ENCODE measurements around the gene RALGAPA2. TPM values are rescaled to one million over a fixed set of nuclear protein-coding genes. Genes with fewer than 3 reads are reported as not detected.

Gene RALGAPA2
- total RNA-seq: 10 to 100 TPM; 29.4 to 78.2 (median 43.2) TPM

DNA sequence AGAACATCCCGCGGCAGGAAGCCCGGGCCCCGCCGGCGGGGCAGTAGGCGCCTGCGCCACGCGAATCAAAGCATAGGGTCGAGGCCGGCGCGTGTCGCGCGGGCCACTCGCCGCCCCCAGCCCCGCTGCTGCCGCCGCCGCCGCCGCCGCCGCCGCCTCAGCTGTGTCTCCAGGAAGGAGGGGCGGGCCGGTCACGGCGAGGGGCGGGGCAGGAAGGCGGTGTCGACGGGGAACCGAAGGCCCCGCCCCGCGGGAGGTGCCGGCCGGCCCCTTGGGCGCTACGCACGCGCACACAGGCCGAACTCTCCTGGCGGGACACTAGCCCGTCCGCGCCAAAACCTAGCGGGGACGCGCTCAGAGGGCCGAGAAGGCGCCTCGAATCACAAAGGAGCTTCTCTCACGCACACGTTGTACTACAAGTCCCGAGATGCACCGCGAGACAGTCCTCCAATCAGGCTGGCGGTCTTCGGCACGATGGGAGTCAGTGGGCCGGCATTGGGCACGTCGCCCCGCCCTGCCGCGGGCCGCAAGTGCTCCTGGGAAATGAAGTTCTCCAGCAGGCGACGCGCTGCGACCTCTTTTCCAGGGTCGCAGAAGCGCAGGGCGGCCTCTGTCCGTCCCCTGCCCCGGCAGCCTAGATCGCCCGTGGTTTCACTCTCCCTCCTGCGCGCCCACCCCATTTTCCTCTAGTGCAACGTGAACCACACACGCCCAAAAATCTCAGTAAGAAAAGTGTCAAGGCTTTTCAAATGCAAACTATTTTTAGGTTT, at the start of gene RALGAPA2:
RALGAPA2 (minus strand) TSS at position 171 of the 770 bp plus-strand sequence; CDS start at position 7, 164 bp downstream.
- TF ChIP-seq, protein P1, sequence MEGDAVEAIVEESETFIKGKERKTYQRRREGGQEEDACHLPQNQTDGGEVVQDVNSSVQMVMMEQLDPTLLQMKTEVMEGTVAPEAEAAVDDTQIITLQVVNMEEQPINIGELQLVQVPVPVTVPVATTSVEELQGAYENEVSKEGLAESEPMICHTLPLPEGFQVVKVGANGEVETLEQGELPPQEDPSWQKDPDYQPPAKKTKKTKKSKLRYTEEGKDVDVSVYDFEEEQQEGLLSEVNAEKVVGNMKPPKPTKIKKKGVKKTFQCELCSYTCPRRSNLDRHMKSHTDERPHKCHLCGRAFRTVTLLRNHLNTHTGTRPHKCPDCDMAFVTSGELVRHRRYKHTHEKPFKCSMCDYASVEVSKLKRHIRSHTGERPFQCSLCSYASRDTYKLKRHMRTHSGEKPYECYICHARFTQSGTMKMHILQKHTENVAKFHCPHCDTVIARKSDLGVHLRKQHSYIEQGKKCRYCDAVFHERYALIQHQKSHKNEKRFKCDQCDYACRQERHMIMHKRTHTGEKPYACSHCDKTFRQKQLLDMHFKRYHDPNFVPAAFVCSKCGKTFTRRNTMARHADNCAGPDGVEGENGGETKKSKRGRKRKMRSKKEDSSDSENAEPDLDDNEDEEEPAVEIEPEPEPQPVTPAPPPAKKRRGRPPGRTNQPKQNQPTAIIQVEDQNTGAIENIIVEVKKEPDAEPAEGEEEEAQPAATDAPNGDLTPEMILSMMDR (IDR thresholded peaks at IDR 0.05; ENCODE audit: low read depth): no peak

DNA sequence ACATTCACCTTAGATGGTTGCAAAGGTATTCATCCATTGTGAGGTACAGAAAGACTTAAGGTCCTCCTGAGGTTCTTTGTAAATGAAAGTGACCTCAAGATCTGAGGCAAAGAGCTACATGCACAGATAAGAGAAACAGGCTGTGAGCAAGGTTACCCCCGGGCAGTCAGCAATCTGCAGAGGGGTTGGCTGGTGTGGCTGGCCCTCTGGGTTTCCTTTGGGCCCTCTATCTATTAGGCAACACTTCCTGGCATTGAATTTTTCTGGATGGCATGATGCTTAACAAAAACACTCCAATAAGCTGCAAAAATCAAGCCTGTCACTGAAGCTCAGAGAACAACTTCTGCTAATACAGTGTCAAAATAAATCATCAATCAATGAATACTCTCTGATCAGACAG, 48.9 kb upstream of the RALGAPA2 start:
- TF ChIP-seq, protein P1 (IDR thresholded peaks at IDR 0.05; ENCODE audit: low read depth): no peak

DNA sequence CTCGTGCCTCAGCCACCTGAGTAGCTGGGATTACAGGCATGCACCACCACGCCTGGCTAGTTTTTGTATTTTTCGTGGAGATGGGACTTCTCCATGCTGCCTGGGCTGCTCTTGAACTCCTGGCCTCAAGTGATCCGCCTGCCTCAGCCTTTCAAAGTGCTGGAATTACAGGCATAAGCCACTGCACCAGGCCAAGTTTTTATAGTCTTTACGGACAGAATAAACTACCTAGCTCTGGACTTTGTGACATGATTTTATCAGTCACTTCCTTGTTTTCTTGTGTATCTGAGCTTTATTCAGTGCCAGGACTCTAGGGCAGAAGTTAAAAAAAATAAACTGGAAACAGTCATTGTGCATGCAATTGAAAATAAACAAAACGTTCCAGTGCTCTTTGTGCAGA, 46.7 kb upstream of the RALGAPA2 start:
- TF ChIP-seq, protein P1 (IDR thresholded peaks at IDR 0.05; ENCODE audit: low read depth): no peak

DNA sequence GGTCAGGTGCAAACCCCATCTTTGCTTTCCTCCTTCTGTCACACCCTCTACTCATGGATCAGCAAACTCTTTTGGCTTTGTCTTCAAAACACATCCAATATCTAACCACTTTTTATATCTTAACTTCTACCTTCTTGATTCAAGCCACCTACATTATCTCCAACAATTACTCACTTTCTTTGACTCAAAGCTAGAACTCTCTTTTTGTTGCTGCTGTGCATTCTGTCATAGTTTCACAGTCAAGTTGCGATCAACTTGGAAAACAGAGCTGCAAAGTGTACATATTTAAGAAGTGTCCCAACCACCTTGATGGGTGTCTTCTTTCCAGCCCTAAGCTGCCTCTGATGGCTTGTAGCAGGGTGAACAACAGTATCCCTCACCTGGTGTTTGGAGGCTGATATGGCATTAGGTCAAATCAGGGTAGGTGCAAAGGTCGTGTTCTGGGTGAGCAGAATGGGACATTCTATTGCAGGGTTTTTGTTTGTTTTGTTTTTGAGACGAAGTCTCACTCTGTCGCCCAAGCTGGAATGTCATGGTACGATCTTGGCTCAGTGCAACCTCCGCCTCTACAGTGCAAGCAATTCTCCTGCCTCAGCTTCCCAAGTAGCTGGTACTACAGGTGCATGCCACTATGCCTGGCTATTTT, 43.4 kb upstream of the RALGAPA2 start:
- TF ChIP-seq, protein P1 (IDR thresholded peaks at IDR 0.05; ENCODE audit: low read depth): no peak

DNA sequence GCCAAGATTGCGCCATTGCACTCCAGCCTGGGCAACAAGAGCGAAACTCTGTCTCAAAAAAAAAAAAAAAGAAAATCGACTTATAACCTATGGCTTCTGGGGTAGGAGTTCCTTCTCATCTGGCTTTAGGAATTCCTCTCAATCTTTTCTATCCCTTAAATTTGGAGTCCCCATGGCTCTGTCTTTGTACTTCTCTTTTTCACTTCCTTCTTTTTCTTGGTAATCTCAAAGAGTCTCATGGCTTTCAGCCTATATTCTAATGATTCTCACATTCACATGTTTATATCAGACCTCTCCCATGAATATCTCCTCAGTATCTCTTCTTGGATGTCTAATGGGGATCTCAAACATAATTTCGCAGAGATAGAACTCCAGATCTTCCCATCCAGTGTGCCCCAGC, 42.8 kb upstream of the RALGAPA2 start:
- TF ChIP-seq, protein P1 (IDR thresholded peaks at IDR 0.05; ENCODE audit: low read depth): no peak

DNA sequence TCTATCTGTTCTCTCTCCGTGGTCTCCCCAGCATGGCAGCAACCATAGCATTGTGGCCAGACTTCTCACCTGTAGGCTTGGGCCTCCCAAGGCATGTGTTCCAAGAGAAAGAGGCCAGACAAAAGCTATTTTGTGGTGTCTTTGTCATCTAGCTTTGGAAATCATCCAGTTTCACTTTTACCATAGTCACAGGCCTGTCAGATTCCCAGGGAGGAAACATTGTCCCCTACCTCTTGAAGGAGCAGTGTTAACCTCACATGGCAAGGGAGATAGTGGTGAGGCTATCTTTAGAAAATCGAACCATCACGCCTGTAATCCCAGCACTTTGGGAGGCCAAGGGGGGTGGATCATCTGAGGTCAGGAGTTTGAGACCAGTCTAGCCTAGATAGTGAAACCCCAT, 42.3 kb upstream of the RALGAPA2 start:
- TF ChIP-seq, protein P1 (IDR thresholded peaks at IDR 0.05; ENCODE audit: low read depth): no peak

DNA sequence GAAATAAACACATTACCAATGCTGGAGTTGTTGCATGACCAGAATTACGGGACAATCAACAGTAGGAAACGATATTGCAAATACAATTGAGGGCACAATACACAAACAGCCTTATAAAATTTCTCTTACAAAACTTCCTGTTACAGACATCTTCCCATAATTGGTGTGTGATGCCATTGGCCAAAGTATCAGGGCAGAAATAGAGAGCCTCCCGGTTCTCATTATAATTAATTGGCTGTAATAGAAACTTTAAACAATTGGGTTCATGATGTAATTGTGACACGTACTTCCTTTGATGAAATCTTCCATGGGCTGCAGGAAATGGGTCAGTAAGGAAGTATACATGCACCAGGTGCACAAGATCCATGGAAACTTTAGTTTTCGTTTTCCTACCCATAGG, 40.3 kb upstream of the RALGAPA2 start:
- TF ChIP-seq, protein P1 (IDR thresholded peaks at IDR 0.05; ENCODE audit: low read depth): no peak
